ENCODE data around the gene PHAF1. TPM values are rescaled to one million over a fixed set of nuclear protein-coding genes. Genes with fewer than 3 reads are reported as not detected.

The PHAF1 gene
- total and polyA plus RNA-seq, 9 of the 15 experiments (the other 6 are each of a cell fraction or from before 2014, with no cell fraction given): 5.1 to 25.4 (median 13.8) TPM

DNA sequence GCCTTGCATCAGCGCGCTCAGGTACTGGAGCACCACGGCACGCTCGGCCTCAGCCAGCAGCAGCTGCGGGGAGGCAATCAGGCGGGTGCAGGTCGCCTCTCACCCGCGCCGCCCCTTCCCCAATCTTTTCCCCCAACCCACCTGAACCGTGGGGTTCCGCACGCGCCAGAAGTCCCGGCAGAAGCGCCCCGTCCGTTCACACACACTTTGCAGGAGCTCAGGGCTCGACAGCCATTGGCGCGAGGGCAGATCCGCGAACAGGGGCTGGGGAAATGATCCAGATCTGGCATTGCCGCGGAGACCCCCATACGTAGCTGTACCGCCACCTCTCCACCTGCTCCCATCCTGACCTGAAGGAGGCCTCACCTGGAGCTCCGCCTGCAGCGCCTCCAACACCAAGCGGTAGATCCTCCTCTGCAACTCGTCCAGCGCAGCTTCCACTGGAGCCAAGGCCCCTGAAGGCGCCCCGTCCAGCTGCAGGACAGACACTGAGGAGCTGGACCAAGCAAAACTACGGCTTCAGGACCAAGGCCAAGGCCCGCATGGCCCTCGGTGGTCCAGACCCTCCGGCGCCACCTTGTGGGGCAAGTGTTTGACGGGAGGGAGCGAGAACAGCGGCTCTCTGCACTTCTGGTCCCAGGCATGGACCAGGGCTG is 75.4 kb downstream of the PHAF1 start (continued):
- peak; percentile 40; the same call in 1 of the 2 replicates for TF ChIP-seq ATF7 (IDR thresholded peaks at IDR 0.05)
- TF ChIP-seq NUFIP1 (IDR thresholded peaks at IDR 0.05; ENCODE audit: partially characterized antibody): no peak
- TF ChIP-seq HNRNPK (IDR thresholded peaks at IDR 0.05; ENCODE audit: low read depth, low read length, poor library complexity, severe bottlenecking): no peak
- no peak for TF ChIP-seq POLR2G (IDR thresholded peaks at IDR 0.05; ENCODE audit: low read depth, low read length)
- peak; percentile 93 for TF ChIP-seq SMARCE1 (IDR thresholded peaks at IDR 0.05)
- 0 out of 2 replicates have a peak, but pooled peaks have one; percentile 61 for TF ChIP-seq NBN (IDR thresholded peaks at IDR 0.05; ENCODE audit: low read depth)
- TF ChIP-seq SMC3 (conservative IDR thresholded peaks at IDR 0.05; ENCODE audit: insufficient read depth, low read depth, low read length): peak; percentile 98
- no peak for TF ChIP-seq ZKSCAN3 (CRISPR knock-in tag; IDR thresholded peaks at IDR 0.05)
- TF ChIP-seq TOE1 (IDR thresholded peaks at IDR 0.05; ENCODE audit: borderline replicate concordance): 0 out of 2 replicates have a peak, but pooled peaks have one; percentile 31
- TF ChIP-seq TOE1 (CRISPR knock-in tag; IDR thresholded peaks at IDR 0.05; ENCODE audit: borderline replicate concordance, low read depth): peak; percentile 96; the same call in 1 of the 2 replicates
- TF ChIP-seq, protein P1, sequence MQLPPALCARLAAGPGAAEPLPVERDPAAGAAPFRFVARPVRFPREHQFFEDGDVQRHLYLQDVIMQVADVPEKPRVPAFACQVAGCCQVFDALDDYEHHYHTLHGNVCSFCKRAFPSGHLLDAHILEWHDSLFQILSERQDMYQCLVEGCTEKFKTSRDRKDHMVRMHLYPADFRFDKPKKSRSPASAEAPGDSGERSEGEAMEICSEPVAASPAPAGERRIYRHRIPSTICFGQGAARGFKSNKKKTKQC (CRISPR knock-in tag; IDR thresholded peaks at IDR 0.05): peak; percentile 99
- TF ChIP-seq NR3C1 (CRISPR knock-in tag; IDR thresholded peaks at IDR 0.05): peak; percentile 87; the same call in 1 of the 2 replicates
- TF ChIP-seq, protein P2, sequence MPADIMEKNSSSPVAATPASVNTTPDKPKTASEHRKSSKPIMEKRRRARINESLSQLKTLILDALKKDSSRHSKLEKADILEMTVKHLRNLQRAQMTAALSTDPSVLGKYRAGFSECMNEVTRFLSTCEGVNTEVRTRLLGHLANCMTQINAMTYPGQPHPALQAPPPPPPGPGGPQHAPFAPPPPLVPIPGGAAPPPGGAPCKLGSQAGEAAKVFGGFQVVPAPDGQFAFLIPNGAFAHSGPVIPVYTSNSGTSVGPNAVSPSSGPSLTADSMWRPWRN (IDR thresholded peaks at IDR 0.05; ENCODE audit: low read depth): no peak
- TF ChIP-seq CC2D1A (IDR thresholded peaks at IDR 0.05): peak; percentile 56; the same call in 1 of the 2 replicates
- TF ChIP-seq SRSF9 (IDR thresholded peaks at IDR 0.05; ENCODE audit: borderline replicate concordance, low read depth, low read length): no peak
- TF ChIP-seq ETV6 (IDR thresholded peaks at IDR 0.05; ENCODE audit: borderline replicate concordance in 1 of 2, low read depth in 2 of 2, low read length in 1 of 2): no peak
- peak; percentile 84; the same call in 1 of the 2 replicates for TF ChIP-seq ETV6 (CRISPR knock-in tag; IDR thresholded peaks at IDR 0.05; ENCODE audit: borderline replicate concordance)
- TF ChIP-seq CHD2 (IDR thresholded peaks at IDR 0.05; ENCODE audit: low read depth, low read length): no peak
- TF ChIP-seq PRMT5 (CRISPR knock-in tag; IDR thresholded peaks at IDR 0.05): peak; percentile 88
- peak in 1 of 2 experiments; percentile 75; a peak in 1 of 3 replicates for TF ChIP-seq CBX3 (IDR thresholded peaks at IDR 0.05; ENCODE audit: borderline replicate concordance in 1 of 2, low read length in 2 of 2)
- TF ChIP-seq GATAD2A (IDR thresholded peaks at IDR 0.05): no peak
- 0 out of 4 replicates have a peak, but pooled peaks of 1 of the 2 experiments have one; percentile 43 for TF ChIP-seq TBL1XR1 (IDR thresholded peaks at IDR 0.05; ENCODE audit: low read length in 2 of 2)
- TF ChIP-seq, protein P3, sequence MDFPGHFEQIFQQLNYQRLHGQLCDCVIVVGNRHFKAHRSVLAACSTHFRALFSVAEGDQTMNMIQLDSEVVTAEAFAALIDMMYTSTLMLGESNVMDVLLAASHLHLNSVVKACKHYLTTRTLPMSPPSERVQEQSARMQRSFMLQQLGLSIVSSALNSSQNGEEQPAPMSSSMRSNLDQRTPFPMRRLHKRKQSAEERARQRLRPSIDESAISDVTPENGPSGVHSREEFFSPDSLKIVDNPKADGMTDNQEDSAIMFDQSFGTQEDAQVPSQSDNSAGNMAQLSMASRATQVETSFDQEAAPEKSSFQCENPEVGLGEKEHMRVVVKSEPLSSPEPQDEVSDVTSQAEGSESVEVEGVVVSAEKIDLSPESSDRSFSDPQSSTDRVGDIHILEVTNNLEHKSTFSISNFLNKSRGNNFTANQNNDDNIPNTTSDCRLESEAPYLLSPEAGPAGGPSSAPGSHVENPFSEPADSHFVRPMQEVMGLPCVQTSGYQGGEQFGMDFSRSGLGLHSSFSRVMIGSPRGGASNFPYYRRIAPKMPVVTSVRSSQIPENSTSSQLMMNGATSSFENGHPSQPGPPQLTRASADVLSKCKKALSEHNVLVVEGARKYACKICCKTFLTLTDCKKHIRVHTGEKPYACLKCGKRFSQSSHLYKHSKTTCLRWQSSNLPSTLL (IDR thresholded peaks at IDR 0.05): no peak
- no peak for TF ChIP-seq ETS2 (tag; IDR thresholded peaks at IDR 0.05; ENCODE audit: borderline replicate concordance, poor library complexity, severe bottlenecking)
- TF ChIP-seq, protein P4, sequence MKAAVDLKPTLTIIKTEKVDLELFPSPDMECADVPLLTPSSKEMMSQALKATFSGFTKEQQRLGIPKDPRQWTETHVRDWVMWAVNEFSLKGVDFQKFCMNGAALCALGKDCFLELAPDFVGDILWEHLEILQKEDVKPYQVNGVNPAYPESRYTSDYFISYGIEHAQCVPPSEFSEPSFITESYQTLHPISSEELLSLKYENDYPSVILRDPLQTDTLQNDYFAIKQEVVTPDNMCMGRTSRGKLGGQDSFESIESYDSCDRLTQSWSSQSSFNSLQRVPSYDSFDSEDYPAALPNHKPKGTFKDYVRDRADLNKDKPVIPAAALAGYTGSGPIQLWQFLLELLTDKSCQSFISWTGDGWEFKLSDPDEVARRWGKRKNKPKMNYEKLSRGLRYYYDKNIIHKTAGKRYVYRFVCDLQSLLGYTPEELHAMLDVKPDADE (conservative IDR thresholded peaks at IDR 0.05; ENCODE audit: control insufficient read depth, low read depth, low read length): peak; percentile 58; the same call in 1 of the 2 replicates

Measured in K562 (cell line).